T-helper 1 cell treated with Interleukin-12 subunit alpha and Interleukin-12 subunit beta and Interleukin-4 antibody, amounts not matched to agents 30 ng/mL and 1 ng/mL, for 36 hours (primary cell): Measurements from ENCODE around the gene GPR107. TPM values are rescaled to one million over a fixed set of nuclear protein-coding genes. Genes with fewer than 3 reads are reported as not detected.

Experiments used
- intact Hi-C: fragments of 100-400 bp; cut with micrococcal nuclease; formaldehyde crosslinking; loops from one replicate; pipeline ENCODE4 v1.15.1; 2024
- total RNA-seq: library from RNA; stranded (reverse); gene quantifications from 2 replicates; pipeline ENCODE4 v1.2.3, GENCODE V29; 2022

Gene GPR107
- total RNA-seq, 1 donor from 2014 or later, result 25.3 TPM

- intact Hi-C loops, result no loop called here
Measured at GRCh38 chr9:130179331-130179907, 125.7 kb downstream of the GPR107 start.

- intact Hi-C loops, result no loop called here
Measured at GRCh38 chr9:130180516-130180915, 126.8 kb downstream of the GPR107 start.

DNA sequence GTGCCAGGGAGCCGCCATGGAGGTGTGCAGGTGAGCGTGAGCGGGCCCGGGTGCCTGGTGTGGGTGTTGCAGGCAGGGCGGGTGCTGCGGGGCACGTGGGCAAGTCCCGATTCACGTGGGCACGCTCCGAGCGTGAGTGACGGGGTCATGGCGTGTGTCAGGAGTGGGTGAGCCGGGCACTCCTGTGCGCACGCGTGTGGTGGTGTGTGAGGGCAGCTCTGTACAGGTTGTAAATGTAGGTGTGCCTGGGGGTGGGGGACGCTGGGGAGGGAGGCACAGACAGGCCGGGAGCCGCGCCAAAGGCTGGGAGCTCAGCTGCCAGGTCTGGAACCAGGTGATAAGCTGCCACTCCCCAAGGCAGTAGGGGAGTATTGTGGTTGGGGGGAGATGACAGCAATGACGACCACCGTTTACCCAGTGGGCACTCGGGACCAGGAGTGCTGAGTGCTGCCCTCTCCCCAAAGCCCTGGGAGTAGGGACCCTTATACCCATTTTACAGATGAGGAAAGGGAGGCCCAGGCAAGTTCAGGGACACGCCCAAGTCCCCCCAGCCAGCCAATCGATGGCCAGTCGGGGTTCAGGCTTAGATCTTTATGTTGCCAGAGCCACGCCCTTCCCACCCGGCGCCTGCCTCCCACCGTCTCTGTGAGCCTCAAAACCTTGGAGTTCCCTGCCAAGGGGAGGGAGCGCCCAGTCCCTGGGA lies 128.1 kb downstream of the GPR107 start:
- intact Hi-C loops, result no loop called here

DNA sequence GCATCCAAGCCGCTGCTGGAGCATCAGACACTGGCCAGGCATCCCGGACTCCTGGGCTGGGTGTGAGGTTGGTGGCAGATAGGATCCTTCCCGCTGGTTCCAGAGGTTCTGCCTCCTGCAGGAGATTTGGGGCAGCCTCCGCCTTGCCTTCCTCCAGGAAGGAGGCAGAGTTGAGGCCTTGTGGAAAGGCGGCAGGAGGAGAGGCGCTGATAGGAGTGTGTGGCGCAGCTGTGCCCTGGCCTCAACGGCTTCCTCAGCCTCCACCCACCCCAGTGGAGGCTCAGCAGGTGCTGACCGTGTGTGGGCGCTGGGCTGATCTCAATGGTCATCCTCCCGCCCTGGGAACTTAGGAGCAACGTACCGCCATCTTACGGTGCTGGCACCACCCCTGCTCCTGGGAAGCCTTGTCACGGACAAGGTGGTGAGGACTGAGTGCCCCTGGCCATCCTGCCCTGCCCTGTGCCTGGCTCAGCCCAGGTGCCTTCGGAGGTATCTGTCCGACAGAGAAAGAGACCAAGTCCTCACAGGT lies 128.7 kb downstream of the GPR107 start:
- intact Hi-C loops, result no loop called here

- intact Hi-C loops, result no loop called here
Measured at GRCh38 chr9:130183133-130183762, 129.5 kb downstream of the GPR107 start.

GRCh38 chr9:130185017-130185416 lies 131.3 kb downstream of the GPR107 start:
- intact Hi-C loops, result no loop called here

GRCh38 chr9:130185490-130186031 lies 131.9 kb downstream of the GPR107 start:
- intact Hi-C loops, result no loop called here

GRCh38 chr9:130186051-130186450 lies 132.3 kb downstream of the GPR107 start:
- intact Hi-C loops, result no loop called here

DNA sequence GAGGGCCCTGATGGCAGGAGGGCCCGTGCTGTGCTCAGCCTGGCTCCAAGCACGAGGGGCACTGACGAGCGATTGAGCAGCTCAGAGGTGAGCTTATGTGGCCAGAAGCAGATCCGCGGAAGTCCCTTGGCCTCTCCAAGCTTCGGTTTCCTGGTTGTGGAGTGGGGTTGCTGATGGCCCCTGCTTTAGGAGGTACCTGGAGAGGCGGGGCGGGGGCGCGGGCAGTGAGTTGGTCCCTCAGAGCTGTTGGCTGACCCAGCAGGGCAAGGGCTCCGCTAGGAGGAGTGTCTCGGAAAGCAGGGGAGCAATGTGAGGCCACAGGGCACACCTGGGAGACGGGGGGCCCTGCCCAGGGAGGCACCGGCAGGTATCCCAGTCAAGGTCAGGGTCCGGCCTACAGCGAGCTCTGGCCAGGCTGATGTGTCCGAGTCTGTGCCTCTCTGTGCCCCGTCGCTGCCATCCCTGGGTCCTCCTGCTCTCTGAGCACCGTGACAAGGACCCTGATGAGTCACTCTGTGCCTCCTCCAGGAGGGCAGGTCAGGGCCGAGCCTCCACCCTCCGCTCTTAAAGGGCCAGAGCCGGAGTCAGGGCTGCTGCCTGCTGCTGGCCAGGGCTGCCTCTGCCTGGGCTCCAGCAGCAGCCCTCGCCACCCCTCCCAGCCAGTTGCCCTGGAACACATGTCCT lies 133.3 kb downstream of the GPR107 start:
- intact Hi-C loops, result no loop called here

GRCh38 chr9:130187523-130187846 lies 133.8 kb downstream of the GPR107 start:
- intact Hi-C loops, result no loop called here

DNA sequence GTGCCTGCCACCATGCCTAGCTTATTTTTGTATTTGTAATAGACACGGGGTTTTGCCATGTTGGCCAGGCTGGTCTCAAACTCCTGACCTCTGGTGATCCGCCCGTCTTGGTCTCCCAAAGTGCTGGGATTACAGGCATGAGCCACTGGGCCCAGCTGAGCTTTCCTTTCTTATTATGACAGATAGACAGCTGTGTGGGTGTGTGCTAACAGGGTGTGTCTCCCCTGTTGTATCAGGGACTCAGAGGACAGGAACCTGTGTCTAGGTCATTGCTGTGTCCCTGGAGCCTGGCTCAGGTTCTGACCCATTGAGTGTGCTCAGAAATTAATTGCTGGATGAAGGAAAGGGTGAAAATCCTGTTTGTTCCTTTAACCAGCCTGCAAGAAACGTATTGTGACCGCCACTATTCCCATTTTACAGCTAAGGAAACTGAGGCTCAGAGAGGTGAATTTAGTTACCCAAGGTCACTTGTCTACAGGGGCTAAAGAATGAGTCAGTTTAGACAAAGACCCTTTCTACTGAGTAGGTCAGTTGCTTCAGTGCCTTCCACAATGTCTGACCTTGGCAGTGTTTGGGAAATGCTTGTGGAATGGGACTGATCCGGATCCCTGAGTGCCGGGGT lies 135.3 kb downstream of the GPR107 start:
- intact Hi-C loops, result no loop called here

Other genes starting within 250 kb of the GPR107 start
- 59.7 and 63.5 TPM in 2 replicates for gene TOR1A, start 229.8 kb upstream of the GPR107 start, total RNA-seq
- 74.7 and 76.0 TPM in 2 replicates for gene C9orf78, start 218.6 kb upstream of the GPR107 start, total RNA-seq
- 107 and 108 TPM in 2 replicates for gene USP20, start 218.4 kb upstream of the GPR107 start, total RNA-seq
- gene FNBP1, start 10.7 kb upstream of the GPR107 start, total RNA-seq, result 157 and 161 TPM in 2 replicates
- gene NCS1, start 118.5 kb downstream of the GPR107 start, total RNA-seq, result 0.49 and 1.0 TPM in 2 replicates
- gene HMCN2, start 211.9 kb downstream of the GPR107 start, total RNA-seq, result not detected in 2 replicates